ENCODE results near the gene DTNBP1.
"Not testable (repeated sequence)": the region's sequence is repeated elsewhere in the genome, so short reads cannot be mapped to it uniquely, and the experiment has no call there.

The DTNBP1 gene

DNA sequence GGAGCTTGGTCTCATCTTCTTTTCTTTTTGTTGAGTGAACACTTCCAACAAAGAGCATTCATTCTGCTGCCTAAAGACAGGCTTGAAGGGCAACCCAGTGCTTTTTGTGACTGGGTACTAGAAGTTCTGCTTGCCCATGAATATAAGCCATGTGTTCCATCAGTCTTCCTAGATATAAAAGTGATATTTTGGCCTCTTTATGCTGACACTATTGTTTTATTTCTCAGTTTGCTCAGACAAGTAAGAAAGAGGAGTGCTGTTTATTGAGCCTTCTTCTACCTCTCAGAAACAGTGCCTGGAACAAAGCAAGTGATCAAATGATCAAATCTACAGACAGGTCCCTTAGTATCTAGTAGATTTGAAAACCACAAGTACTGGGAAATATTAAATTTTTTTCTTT lies 2.4 kb upstream of the DTNBP1 start:
- no peak for DNase-seq

DNA sequence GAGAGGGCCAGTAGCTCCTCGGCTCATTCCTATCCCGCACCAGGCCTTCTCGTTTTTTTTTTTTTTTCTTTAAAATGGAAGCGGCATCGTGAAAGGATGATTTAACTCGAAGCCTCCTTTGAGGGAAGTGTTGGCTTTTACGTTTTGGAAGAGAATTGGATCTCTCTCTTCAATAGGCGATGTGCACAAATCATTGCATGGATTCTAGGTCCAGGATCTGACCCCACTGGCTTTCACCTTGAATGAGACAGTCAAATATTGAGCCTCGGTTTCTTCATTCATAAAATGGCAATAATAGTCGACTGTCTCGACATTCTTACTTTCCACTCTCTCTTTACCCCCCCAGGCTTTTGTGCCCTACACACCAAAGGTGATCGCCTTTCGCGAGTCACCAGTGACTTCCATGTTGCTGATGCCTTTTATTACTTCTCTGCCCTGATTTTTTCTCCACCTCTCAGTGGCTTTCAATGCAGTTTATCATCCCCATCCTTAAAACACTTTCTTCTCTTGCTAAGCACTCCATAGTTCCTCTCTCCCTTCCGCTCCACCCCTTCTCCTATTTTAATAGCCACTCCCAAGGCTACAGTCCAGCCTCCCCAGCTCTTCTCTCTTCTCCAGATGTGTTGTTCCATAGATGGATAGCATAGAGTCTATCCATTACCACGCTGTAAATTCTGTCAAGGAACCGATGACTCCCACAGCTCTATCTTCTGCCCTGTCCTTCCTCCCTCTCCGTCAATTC lies 473 bp upstream of the DTNBP1 start:
- DNase-seq = no peak

DNA sequence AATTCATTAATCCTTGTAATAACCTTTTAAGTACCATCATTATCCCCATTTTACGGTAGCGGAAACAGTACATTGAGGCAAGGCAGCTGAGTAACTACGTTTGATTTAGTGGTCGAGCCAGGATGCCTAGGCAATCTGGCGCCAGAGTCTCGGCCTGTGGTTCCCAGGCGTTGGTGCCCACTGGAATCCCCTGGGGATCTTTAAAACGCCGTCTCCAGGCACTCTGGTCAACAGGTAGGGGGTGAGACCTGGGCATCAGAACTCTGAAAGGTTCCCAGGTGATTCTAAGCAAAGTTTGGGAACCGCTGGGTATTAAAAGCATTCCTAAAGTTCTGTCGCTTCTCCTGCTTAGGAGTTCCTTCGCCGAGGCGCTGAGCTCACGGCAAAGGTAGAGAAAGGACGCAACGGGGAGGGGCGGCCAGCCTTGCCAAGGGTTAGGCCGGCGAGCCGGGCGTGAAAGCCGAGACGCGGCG lies 939 bp downstream of the DTNBP1 start:
- no peak for DNase-seq

DNA sequence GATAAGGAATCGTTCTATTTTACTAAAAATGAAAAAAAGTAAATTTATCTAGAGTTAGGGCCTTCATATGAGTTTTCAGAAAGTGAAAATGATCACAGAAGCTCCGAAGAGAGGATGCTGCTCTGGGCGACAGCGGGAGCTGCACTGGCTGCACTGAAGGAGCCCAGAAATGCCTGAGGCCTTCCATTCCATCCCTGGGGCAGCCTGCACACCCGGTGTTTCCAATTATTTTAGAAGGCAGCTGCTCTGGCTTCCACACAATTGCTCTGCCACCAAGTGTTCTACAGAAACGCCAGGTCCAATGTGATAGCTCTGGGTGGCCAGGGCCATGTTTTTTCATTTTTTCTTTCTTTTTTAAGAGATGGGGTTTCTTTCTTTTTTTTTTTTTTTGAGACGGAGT lies 3.6 kb downstream of the DTNBP1 start:
- no peak for DNase-seq

DNA sequence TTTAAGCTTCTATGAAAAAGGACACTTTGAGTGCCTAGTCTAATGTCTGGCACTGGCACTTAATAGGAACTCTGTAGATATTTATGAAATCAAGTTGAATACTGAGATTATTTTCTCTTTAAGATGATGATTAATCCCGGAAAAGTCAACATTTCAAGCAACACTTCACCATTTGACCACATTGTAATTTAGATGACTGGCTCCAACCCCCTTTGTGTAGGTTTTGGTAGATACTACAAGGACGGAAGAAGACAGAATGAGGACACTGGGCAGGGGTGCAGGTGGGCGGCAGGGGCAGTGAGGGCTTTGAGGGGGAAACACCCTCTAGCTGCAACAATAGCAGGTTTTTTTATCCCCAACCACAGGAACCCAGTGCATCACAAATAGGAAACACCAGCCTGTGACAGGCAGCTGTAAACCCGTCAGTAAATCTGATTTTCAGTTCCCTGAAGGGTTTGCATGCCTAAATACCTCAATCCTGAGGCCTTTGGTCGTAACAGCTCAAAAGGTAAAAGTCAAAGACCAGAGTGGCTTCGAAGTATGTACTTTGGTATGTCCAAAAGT lies 4.6 kb downstream of the DTNBP1 start:
- peak; percentile 31 for DNase-seq

DNA sequence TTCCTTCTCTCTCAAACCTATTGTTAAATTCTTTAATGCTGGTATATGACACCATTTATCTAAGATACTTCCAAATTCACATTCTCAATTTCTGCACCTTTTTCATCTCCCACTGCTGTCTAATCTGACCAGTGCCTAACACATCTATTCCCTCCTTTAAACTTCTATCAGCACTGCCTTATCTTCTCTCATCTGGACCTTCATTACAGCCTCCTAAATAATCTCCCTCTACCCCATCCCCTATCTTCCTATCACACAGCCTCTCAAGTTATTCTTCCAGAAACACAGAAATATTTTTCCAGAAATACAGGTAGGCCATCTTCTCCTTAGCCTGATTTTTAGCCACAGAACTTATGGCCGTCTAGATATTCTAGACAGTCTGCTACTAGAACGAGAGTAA lies 5.5 kb downstream of the DTNBP1 start:
- no peak for DNase-seq

DNA sequence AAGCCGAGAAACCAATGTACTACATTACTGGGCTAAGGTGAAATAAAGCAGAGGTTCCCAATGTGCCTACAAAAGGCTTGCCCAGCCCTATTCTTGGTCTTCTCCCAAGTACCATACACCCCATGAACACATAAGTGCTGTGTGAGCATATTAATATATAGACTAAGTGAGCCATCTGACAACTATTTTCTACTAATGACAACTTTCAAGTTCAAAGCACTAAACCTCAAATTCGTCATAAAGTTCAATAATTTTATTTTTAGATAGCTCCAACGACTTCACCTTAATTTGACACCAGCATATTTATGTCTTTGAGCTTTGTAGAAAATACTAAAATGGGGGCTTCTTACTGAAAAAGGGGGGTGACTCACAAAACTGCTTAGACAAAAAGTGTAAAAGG lies 6.7 kb downstream of the DTNBP1 start:
- no peak for DNase-seq

DNA sequence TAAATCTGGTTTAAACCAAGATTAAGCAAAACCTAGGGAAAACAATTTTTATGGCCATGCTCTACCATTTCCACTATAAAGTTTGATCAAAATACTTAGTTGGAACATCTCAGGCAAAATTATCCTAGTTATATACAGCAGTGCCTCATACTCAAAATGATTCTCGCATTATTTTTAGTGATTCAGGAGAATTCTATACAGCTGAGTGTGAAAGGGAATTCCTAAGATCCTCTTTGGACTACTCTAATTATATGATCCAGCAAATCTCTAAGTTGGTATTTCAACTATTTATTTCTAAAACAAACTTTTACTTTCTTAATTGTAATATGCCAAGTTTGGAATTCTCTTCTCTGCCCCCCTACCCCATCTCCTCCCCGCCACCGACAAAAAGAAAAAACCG lies 8.6 kb downstream of the DTNBP1 start:
- no peak for DNase-seq

DNA sequence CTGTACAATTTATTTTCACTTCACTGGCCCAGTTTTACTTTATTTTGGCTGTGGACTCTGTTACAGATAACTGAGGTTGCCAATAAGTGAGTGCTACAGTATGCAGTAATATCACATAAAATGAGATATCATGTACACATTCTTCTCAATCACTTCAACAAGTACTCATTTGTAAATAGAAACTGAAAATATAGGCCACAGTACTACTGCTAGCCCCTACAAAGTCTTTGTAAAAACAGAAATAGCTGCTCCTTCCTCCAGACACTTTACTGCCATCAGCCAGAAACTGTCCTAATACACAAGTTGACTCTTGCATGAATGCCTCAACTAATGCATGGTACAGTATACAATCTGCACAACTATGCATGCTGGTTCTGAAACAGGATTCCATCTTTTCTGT lies 9.2 kb downstream of the DTNBP1 start:
- no peak for DNase-seq

DNA sequence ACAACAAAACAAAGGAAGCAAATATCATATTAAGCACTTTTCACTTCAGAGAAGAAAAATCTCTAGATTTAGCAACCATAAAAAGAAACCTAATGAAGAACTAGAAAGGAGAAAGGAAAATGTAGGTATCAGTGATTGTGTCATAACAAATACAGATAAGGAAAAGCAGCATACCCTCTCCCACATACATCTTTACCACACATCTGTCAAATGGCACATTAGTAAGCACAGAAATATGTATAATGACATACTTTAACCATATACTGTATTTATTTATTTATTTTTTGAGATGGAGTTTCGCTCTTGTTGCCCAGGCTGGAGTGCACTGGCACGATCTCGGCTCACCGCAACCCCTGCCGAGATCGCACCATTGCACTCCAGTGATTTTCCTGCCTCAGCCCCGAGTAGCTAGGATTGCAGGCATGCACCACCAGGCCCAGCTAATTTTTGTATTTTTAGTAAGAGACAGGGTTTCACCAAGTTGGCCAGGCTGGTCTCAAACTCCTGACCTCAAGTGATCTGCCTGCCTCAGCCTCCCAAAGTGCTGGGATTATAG lies 12.7 kb downstream of the DTNBP1 start:
- not testable (repeated sequence) for DNase-seq

DNA sequence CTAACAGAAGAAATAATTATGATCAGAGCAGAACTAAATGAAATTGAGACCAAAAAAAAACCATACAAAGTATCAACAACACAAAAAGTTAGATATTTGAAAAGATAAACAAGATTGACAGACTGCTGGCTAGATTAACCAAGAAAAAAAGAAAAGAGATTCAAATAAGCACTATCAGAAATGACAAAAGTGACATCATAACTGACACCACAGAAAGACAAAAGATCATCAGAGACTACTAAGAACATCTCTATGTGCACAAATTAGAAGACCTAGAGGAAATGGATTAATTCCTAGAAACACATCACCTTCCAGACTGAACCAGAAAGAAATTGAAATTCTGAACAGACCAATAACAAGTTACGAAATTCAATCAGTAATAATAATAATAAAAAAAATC lies 17.9 kb downstream of the DTNBP1 start:
- DNase-seq = no peak

DNA sequence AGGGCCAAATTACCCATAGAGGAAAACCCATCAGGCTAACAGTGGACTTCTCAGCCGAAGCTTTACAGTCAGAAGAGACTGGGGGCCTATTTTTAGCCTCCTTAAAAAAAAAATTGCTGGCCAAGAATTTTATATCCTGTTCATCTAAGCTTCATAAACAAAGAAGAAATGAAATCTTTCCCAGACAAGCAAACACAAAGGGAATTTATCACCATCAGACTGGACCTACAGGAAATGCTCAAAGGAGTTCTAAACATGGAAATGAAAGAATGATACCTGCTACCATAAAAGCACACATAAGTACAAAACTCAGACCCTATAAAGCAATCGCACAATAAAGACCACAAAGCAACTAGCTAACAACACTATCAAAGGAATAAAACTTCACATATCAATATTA lies 19.3 kb downstream of the DTNBP1 start:
- no peak for DNase-seq

DNA sequence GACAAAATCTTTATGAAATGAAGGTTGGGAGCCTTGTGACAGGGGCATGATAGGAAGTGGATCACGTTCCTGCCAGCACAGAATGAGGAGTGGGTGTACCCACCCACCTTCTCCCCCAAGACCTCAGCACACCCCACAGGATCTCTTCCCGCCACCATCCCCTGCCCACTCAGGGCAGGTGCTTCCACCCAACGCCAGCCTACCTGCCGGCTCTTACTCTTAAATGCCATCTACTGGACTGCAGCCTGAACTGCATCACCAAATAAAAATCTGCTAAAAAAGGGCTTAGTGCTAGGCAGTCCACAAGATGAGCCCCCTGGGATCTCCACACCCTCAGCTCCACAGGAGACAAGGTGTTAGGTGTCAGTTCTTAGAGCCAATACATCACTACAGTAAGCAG lies 20.6 kb downstream of the DTNBP1 start:
- DNase-seq = no peak

DNA sequence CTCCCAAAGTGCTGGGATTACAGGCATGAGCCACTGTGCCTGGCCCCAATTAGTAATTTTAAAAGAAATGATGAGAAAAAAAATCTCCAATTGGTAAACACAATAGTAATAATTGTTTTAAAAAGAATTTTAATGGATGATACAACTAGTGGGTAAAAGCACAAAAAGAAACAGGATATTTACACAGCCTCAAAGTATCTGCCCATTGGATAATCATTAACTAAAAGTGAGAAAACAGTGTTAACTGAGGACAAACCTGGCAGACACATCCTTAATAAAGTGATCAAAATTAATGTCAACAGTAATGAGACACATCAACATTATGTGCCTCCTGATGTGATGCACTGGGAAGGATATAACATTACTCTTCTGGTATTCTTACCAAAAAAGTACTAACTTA lies 24.5 kb downstream of the DTNBP1 start:
- DNase-seq = no peak

DNA sequence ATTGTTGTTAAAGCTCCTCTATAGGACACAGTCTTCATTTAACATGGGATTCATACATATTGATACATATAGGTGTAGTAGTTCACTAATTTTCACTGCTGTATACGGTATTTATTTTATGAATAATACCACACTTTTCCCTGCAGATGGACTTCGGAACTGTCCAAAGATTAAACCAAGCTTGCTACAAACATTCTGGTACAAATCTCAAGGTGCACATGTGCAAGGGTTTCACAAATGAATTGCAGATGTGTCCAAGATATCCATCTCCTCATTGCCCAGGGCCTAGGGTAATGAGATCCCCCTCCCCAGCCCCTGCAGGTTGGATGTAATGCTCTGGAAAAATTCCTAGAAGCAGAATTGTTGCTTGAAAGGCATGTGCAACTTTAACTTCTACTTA lies 31.4 kb downstream of the DTNBP1 start:
- DNase-seq = no peak

DNA sequence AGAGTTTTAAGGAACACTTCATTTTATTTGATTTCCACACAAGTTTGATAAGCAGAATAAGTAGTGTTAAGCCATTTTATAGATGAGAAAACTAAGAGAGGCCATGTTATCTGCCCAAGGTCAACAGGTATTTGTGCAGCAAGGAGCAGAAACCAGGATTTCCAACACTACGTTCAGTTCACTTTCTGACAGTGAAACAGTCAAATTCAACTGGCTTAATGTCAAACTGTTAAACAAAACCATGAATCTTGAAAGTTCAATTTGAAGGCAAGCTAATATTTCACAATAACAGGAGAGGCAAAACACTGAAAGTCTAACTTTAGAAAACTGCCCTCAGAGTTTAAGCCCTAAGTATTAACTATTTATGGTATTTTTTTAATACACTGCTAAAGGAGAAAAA lies 32.6 kb downstream of the DTNBP1 start:
- DNase-seq = no peak

DNA sequence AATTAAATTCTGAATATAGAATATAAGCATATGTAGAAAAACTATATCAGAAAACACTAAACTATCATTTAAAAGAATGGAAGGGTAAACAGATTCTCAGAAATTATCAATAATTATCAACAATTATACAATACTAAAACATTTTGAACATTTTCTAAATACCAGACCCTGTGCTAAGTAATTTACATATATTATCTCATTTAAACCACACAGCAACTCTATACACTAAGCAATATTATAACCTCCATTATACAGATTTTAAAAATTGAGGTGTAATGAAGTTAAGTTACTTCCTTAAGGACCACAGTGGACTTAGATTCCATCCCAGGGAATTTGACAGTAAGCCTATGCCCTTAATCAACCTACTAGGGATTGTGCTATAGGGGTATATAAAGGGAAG lies 33.3 kb downstream of the DTNBP1 start:
- DNase-seq = no peak

DNA sequence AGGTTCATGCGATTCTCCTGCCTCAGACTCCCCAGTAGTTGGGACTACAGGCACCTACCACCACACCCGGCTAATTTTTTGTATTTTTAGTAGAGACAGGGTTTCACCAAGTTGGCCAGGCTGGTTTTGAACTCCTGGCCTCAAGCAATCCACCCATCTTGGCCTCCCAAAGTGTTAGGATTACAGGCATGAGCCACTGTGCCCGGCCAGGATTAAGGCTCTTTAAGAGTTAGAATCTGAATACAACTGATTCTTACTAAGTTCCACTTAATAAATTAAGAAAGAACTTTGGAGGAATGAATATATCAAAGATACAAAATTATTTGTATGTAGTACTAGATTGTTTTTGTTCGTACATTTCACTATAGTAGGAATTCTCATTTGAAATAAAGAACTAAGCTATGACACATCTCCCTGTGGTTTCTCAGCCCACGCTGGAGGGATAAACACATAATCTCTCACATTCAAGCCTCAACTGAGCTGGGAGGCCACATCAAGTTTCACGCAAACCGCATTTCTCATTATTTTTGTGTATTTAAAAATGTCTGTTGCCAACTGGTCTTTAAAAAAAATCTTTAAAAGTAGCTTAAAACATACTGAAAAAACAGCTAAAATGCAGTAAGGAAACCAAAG lies 34.2 kb downstream of the DTNBP1 start:
- no peak for DNase-seq

DNA sequence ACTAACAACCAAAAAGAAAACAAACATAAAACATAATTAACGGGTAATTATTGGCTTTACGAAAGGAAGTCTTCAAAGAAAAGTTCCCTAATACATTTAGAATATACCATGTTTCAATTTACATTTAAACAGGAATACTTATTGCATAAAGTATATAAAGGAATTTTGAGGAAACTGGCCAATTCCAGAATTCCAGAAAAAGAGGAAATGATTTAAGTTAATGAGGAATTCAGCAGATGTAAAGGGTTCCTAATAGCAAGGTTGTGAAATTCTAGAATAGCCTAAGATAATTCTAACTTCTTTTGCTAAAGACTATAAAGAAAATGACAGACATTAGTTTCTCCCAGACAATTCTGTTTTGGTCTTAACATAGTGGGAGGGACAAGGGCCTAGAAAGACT lies 35.0 kb downstream of the DTNBP1 start:
- DNase-seq = no peak

DNA sequence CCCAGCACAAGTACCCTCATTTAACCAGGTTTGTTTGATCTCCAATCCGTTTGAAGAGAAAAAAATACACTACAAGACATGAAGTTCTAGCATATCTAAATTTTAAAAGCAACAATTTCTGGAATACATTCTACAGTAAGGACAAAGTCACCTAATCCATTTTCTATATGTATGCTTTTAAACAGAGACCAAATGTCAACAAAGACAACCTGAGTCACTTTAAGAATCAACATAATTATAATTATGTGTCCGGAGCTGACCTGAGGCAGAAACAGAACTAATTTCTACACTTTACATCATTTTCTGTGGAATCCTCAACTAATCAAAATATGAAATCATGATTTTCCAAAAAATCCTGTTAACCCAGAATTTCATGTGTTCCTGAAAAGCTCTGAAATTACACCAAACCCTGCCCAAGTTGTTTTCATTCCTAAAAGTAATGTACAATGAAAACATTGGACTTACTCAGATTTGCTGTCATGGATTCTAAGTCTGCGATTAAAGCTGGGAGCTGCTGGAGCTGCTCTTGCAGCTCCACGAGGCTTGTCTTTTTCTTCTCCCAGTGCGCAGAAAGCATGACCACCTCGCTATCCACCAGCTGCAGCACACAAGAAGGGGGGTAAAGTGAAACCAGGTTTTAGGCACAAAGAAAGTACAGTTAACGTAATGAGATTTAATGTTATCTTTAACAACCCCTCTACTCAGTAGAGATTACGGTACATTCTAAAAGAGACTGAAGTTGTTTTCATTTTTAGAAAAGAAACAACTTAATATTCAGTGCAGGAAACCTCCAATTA lies 35.8 kb downstream of the DTNBP1 start:
- DNase-seq = no peak

DNA sequence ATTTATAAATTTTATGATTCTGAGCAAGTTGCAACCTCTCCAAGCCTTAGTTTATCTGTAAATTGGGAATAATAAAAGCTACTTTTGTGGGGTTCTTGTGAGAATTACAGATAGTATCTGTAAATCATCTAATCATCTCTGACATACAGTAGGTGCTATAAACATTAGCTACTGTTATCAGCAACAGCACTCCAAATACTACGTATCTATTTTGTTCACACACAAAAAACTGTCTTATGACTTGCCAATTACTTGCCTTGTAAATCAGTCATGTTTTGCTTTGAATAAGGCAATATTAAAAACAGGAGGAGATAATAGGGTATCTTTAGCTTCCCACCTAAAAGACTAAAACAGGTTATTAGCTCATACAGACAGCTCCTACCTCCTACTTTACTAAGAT lies 36.7 kb downstream of the DTNBP1 start:
- no peak for DNase-seq

DNA sequence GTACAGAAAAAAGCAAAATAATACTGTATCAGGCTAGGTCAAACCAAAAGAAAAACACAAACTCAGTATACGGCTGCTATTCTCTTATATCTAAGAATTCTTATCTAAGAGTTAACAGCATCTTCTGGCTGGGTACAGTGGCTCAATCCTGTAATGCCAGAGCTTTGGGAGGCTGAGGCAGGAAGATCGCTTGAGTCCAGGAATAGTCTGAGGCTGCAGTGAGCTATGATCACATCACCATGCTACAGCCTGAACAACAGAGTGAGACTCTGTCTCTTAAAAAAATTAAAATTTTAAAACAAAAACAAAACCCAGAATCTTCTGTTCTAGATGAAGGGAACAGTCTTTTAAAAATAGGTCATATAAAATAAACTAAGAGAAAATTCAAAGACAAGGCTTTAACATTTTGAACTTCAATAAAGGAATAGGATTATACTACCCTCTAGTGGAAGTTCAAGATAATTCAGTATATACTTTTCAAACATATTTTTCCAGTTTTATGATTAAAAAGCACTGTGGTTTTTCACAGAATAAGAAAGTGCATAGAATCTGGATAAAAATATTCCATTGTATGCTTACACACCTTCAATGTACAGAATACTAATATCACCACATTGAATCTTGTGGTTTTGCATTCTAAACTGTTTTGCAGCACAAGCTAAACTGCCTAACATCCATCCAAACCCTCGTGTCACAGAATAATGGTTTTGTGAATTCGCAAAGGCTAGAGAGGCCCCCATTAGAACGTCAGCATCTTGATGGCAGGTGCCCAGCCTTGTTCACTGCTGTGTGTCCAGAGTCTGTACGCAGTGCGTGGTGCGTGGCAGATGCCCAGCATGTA lies 39.3 kb downstream of the DTNBP1 start:
- no peak for DNase-seq
